SK-N-SH treated with all-trans-retinoic acid at 6 μM for 48 hours (cell line): ENCODE data around the gene SOS1.

Source experiments
- ARNTL ChIP-seq: fragments of 450-650 bp; formaldehyde crosslinking; IDR thresholded peaks from 2 replicates; pipeline ENCODE4 v1.5.0; 2020; ENCODE audit warnings: low read depth, mild to moderate bottlenecking, moderate library complexity, borderline replicate concordance
- BACH2 ChIP-seq: fragments of 250-450 bp; sonication (Bioruptor Pico); IDR thresholded peaks from 2 replicates; pipeline ENCODE4 v1.9.0; 2021; ENCODE audit warnings: mild to moderate bottlenecking, borderline replicate concordance
- CSDC2 ChIP-seq: fragments of 250-450 bp; sonication (Bioruptor Pico); IDR thresholded peaks from 2 replicates; pipeline ENCODE4 v1.5.0; 2020; ENCODE audit warnings: mild to moderate bottlenecking, moderate library complexity
- ISL1 ChIP-seq: fragments of 250-450 bp; sonication (Bioruptor Pico); IDR thresholded peaks from 2 replicates; pipeline ENCODE4 v2.1.2; 2022; ENCODE audit warnings: mild to moderate bottlenecking, moderate library complexity
- OSR1 ChIP-seq: fragments of 250-450 bp; sonication (Bioruptor Pico); IDR thresholded peaks from 2 replicates; pipeline ENCODE4 v1.8.0; 2022; ENCODE audit warnings: moderate library complexity, mild to moderate bottlenecking, inconsistent platforms
- PPARA ChIP-seq: fragments of 250-450 bp; sonication (Bioruptor Pico); IDR thresholded peaks from 2 replicates; pipeline ENCODE4 v1.5.0; 2020; ENCODE audit warnings: mild to moderate bottlenecking, borderline replicate concordance
- RARB ChIP-seq: fragments of 250-450 bp; sonication (Bioruptor Pico); IDR thresholded peaks from 2 replicates; pipeline ENCODE4 v1.8.0; 2021; ENCODE audit warnings: mild to moderate bottlenecking, moderate library complexity
- SNAI2 ChIP-seq: fragments of 250-450 bp; sonication (Bioruptor Pico); IDR thresholded peaks from 2 replicates; pipeline ENCODE4 v1.5.0; 2020; ENCODE audit warnings: mild to moderate bottlenecking, moderate library complexity
- TCF4 ChIP-seq: fragments of 250-450 bp; sonication (Bioruptor Pico); IDR thresholded peaks from 2 replicates; pipeline ENCODE4 v1.8.0; 2021; ENCODE audit warnings: mild to moderate bottlenecking, moderate library complexity, borderline replicate concordance
- ZFP30 ChIP-seq: fragments of 450-650 bp; formaldehyde crosslinking; IDR thresholded peaks from 2 replicates; pipeline ENCODE4 v1.5.0; 2022; ENCODE audit warnings: mild to moderate bottlenecking, moderate library complexity
- ZNF70 ChIP-seq: fragments of 450-650 bp; formaldehyde crosslinking; IDR thresholded peaks from 2 replicates; pipeline ENCODE4 v1.5.0; 2020; ENCODE audit warnings: mild to moderate bottlenecking, moderate library complexity
- TF ChIP-seq, protein P1 (sequence below): fragments of 250-450 bp; sonication (Bioruptor Pico); IDR thresholded peaks from 2 replicates; pipeline ENCODE4 v1.8.0; 2020; ENCODE audit warnings: mild to moderate bottlenecking, moderate library complexity, borderline replicate concordance
- TF ChIP-seq, protein P2 (sequence below): fragments of 250-450 bp; sonication (Bioruptor Pico); IDR thresholded peaks from 2 replicates; pipeline ENCODE4 v1.5.1; 2020; ENCODE audit warnings: low read depth, mild to moderate bottlenecking, moderate library complexity

DNA sequence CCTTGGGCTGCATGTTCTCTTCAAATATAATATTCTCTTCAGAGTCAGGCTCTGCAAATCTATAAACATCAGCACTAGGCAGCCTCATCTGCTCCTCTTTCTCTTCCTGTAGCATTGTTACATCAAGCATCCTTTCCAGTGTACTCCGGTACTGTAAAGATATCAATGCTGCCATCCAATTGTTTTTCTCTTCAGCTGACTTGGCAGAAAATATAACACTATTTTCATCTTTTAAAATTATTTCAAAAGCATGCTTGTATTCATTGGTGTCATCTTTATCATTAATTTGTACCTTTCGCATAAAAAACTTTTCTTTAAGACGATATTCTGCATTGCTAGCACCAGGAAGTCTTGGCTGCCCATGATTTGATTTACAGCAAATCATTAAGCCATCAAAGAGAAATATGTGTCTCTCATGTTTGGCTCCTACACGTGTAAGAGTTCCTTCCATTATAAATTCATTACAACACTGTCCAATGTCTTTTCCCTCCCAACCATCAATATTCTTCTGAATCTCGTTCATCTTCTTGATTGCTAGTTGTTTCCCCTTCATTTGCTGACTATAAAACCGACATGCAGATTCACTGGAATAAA, 98.1 kb downstream of the SOS1 start:
- TF ChIP-seq ARNTL (CRISPR knock-in tag): no peak
- TF ChIP-seq BACH2 (CRISPR knock-in tag): no peak
- TF ChIP-seq SNAI2 (CRISPR knock-in tag): no peak
- TF ChIP-seq ISL1 (CRISPR knock-in tag): no peak
- no peak for TF ChIP-seq RARB (CRISPR knock-in tag)
- TF ChIP-seq, protein P1, sequence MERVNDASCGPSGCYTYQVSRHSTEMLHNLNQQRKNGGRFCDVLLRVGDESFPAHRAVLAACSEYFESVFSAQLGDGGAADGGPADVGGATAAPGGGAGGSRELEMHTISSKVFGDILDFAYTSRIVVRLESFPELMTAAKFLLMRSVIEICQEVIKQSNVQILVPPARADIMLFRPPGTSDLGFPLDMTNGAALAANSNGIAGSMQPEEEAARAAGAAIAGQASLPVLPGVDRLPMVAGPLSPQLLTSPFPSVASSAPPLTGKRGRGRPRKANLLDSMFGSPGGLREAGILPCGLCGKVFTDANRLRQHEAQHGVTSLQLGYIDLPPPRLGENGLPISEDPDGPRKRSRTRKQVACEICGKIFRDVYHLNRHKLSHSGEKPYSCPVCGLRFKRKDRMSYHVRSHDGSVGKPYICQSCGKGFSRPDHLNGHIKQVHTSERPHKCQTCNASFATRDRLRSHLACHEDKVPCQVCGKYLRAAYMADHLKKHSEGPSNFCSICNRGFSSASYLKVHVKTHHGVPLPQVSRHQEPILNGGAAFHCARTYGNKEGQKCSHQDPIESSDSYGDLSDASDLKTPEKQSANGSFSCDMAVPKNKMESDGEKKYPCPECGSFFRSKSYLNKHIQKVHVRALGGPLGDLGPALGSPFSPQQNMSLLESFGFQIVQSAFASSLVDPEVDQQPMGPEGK (CRISPR knock-in tag): no peak
- TF ChIP-seq OSR1 (CRISPR knock-in tag): no peak
- TF ChIP-seq ZNF70 (CRISPR knock-in tag): no peak
- TF ChIP-seq TCF4: no peak
- no peak for TF ChIP-seq PPARA (CRISPR knock-in tag)
- TF ChIP-seq, protein P2, sequence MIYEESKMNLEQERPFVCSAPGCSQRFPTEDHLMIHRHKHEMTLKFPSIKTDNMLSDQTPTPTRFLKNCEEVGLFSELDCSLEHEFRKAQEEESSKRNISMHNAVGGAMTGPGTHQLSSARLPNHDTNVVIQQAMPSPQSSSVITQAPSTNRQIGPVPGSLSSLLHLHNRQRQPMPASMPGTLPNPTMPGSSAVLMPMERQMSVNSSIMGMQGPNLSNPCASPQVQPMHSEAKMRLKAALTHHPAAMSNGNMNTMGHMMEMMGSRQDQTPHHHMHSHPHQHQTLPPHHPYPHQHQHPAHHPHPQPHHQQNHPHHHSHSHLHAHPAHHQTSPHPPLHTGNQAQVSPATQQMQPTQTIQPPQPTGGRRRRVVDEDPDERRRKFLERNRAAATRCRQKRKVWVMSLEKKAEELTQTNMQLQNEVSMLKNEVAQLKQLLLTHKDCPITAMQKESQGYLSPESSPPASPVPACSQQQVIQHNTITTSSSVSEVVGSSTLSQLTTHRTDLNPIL: no peak
- no peak for TF ChIP-seq CSDC2 (CRISPR knock-in tag)
- TF ChIP-seq ZFP30: no peak
